SK-MEL-5 (cell line): ENCODE measurements around the gene PARP3. TPM values are rescaled to one million over a fixed set of nuclear protein-coding genes. Genes with fewer than 3 reads are reported as not detected.

Source experiments
- DNase-seq: peaks from one replicate; pipeline ENCODE4 v3.0.0-alpha.2; 2016; ENCODE audit warnings: low read depth, low spot score
- in situ Hi-C: cut with HindIII; loops from 2 replicates; pipeline ENCODE4 v1.10.0; 2016; ENCODE audit warnings: low sequenced_read_pairs, high pct_unique_total_duplicates, low pct_unique_long_range_greater_than_20kb
- total RNA-seq: library from RNA; depleted of rRNA; stranded (reverse); fragments of >200 nt; shearing (Covaris generic); gene quantifications from 2 replicates; pipeline ENCODE4 v1.2.3, GENCODE V29; 2014

PARP3 gene
- total RNA-seq, 1 experiment from 2014 or later = 7.9 TPM

GRCh38 chr3:51974277-51974962, 32.3 kb downstream of the PARP3 start:
- no peak for DNase-seq
- in situ Hi-C loops = no loop called here

- peak; percentile 54 for DNase-seq
Measured at GRCh38 chr3:51974963-51975851, 33.0 kb downstream of the PARP3 start, which contains the start of gene ABHD14A. Gene ABHD14A (plus strand): TSS chr3:51975064. CDS start chr3:51975136, 72 bp downstream.

GRCh38 chr3:51975852-51976549, 33.8 kb downstream of the PARP3 start:
- DNase-seq = no peak
- in situ Hi-C loops = no loop called here

More at GRCh38 chr3:51974963-51975851, 33.0 kb downstream of the PARP3 start, which contains the start of gene ABHD14A:
- in situ Hi-C loops = no loop called here

GRCh38 chr3:51977446-51978142, 35.4 kb downstream of the PARP3 start:
- DNase-seq = no peak
- in situ Hi-C loops = no loop called here

GRCh38 chr3:51978143-51978502, 36.0 kb downstream of the PARP3 start:
- no peak for DNase-seq
- in situ Hi-C loops = no loop called here

- in situ Hi-C loops = no loop called here
- no peak for DNase-seq
Measured at GRCh38 chr3:51980253-51980652, 38.1 kb downstream of the PARP3 start.

GRCh38 chr3:51982352-51982837, 40.2 kb downstream of the PARP3 start:
- in situ Hi-C loops = no loop called here
- peak; percentile 54 for DNase-seq

- in situ Hi-C loops = no loop called here
- DNase-seq = peak; percentile 78
Measured at GRCh38 chr3:51982838-51983577, 40.8 kb downstream of the PARP3 start, which contains the start of gene ACY1. Gene ACY1 (plus strand): TSS chr3:51983535. CDS start chr3:51984065, 530 bp downstream.

GRCh38 chr3:51983578-51984268, 41.6 kb downstream of the PARP3 start:
- no peak for DNase-seq
- in situ Hi-C loops = no loop called here

- in situ Hi-C loops = no loop called here
- no peak for DNase-seq
Measured at GRCh38 chr3:51984269-51984647, 42.1 kb downstream of the PARP3 start.

- in situ Hi-C loops = no loop called here
- no peak for DNase-seq
Measured at GRCh38 chr3:51985063-51985462, 42.9 kb downstream of the PARP3 start.

GRCh38 chr3:51986010-51986947, 44.1 kb downstream of the PARP3 start:
- no peak for DNase-seq
- in situ Hi-C loops = no loop called here

GRCh38 chr3:51987568-51987967, 45.4 kb downstream of the PARP3 start:
- DNase-seq = no peak
- in situ Hi-C loops = no loop called here

GRCh38 chr3:51988286-51989146, 46.4 kb downstream of the PARP3 start:
- no peak for DNase-seq
- in situ Hi-C loops = no loop called here
